Measurements from ENCODE around the gene GTF2IRD1. TPM values are rescaled to one million over a fixed set of nuclear protein-coding genes. Genes with fewer than 3 reads are reported as not detected.

The GTF2IRD1 gene
- total RNA-seq, 4 donors from 2014 or later, result 2.8 to 27.1 (median 17.1) TPM

GRCh38 chr7:74441801-74442200 lies 11.9 kb upstream of the GTF2IRD1 start:
- TF ChIP-seq POLR2A (IDR thresholded peaks at IDR 0.05) (no peak), CTCF (IDR thresholded peaks at IDR 0.05) (no peak)
- Histone ChIP-seq H3K4me1 (peaks cover 0 to 2% (median 0%) of the 10 kb centered on the region in 4 donors), H3K27me3 (no peaks in the 10 kb centered on the region), H3K4me3 (no peak overlapping the region), H3K36me3 (no peaks in the 10 kb centered on the region), H3K27ac (no peak overlapping the region), H3K9me3 (no peaks in the 10 kb centered on the region)
- DNase-seq, result no peak

- Histone ChIP-seq H3K9me3 (no peaks in the 10 kb centered on the region), H3K4me1 (no peaks in the 10 kb centered on the region), H3K27me3 (no peaks in the 10 kb centered on the region), H3K36me3 (no peaks in the 10 kb centered on the region), H3K4me3 (no peak overlapping the region), H3K27ac (no peak overlapping the region)
- DNase-seq, result no peak
- TF ChIP-seq POLR2A (IDR thresholded peaks at IDR 0.05), result no peak
- no peak for TF ChIP-seq CTCF (IDR thresholded peaks at IDR 0.05)
Measured at GRCh38 chr7:74443543-74444247, 10.0 kb upstream of the GTF2IRD1 start.

GRCh38 chr7:74449144-74449543 lies 4.6 kb upstream of the GTF2IRD1 start:
- Histone ChIP-seq H3K4me3 (no peak overlapping the region), H3K4me1 (peaks cover 3 to 14% (median 7%) of the 10 kb centered on the region in 4 donors), H3K27me3 (no peaks in the 10 kb centered on the region), H3K27ac (no peak overlapping the region), H3K9me3 (no peaks in the 10 kb centered on the region), H3K36me3 (no peaks in the 10 kb centered on the region)
- TF ChIP-seq POLR2A (IDR thresholded peaks at IDR 0.05) (no peak), CTCF (IDR thresholded peaks at IDR 0.05) (no peak)
- DNase-seq, result no peak

- no peak overlapping the region for H3K27ac ChIP-seq
- peaks cover 3 to 21% (median 12%) of the 10 kb centered on the region in 4 donors for H3K4me1 ChIP-seq
- no peak overlapping the region for H3K4me3 ChIP-seq
- peak in 2 of 3 donors; percentile 66 to 81 for DNase-seq
- no peaks in the 10 kb centered on the region for H3K27me3 ChIP-seq
- H3K36me3 ChIP-seq, result no peaks in the 10 kb centered on the region
- no peaks in the 10 kb centered on the region for H3K9me3 ChIP-seq
- TF ChIP-seq CTCF (IDR thresholded peaks at IDR 0.05), result peak; percentile 65 to 83 (median 74)
- TF ChIP-seq POLR2A (IDR thresholded peaks at IDR 0.05), result no peak
Measured at GRCh38 chr7:74449809-74450397, 3.8 kb upstream of the GTF2IRD1 start.

- Histone ChIP-seq H3K4me3 (peak overlapping the region; percentile 49 to 89 (median 69)), H3K36me3 (no peaks in the 10 kb centered on the region), H3K27me3 (no peaks in the 10 kb centered on the region), H3K27ac (peak overlapping the region; percentile 33 to 90 (median 78)), H3K9me3 (no peaks in the 10 kb centered on the region), H3K4me1 (peaks cover 3 to 31% (median 12%) of the 10 kb centered on the region in 4 donors)
- peak; percentile 20 to 74 (median 65) for DNase-seq
- TF ChIP-seq POLR2A (IDR thresholded peaks at IDR 0.05), result no peak
- TF ChIP-seq CTCF (IDR thresholded peaks at IDR 0.05), result no peak
Measured at GRCh38 chr7:74452748-74453321, 871 bp upstream of the GTF2IRD1 start.

Data from Peyer's patch (tissue), 4 donors.